GM19395 (cell line): Measurements from ENCODE around the gene POR.

Experiments used
- ATAC-seq: cut with Tn5 transposase; IDR thresholded peaks from one replicate; pipeline ENCODE4 v1.9.1; 2021; ENCODE audit warnings: mild to moderate bottlenecking, moderate library complexity; ENCODE audit not compliant: unreplicated experiment

POR gene

DNA sequence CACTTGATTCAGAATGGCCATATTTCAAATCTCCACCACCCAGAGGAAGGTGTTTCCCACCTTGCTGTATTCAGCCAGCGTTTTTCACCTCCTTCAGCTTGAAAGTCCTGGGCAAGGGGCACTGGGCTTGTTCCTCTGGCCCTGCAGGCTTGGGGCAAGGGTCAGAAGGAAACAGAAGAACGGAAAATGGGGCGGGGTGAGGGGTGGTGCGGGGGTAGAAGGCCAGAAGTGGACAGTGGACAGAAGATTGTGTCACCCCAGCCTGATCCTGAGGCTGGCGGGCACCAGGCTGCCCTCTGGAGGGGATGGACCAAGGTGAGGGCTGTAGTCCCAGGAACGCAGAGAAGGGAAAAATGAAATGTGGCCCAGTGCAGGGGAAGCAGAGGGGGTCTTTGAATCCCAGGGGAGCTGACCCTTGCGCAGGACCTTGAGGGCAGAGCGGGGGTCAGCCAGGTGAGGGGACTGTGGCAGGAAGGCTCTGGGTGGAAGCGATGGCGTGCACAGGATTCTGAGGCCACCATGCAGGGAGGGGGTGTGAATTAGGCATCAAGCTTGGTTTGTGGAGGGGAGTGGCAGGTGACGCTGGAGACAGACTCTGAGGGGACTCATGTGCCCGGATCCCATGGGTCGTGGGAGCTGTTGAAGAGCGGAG lies 56.5 kb downstream of the POR start:
- no peak for ATAC-seq

DNA sequence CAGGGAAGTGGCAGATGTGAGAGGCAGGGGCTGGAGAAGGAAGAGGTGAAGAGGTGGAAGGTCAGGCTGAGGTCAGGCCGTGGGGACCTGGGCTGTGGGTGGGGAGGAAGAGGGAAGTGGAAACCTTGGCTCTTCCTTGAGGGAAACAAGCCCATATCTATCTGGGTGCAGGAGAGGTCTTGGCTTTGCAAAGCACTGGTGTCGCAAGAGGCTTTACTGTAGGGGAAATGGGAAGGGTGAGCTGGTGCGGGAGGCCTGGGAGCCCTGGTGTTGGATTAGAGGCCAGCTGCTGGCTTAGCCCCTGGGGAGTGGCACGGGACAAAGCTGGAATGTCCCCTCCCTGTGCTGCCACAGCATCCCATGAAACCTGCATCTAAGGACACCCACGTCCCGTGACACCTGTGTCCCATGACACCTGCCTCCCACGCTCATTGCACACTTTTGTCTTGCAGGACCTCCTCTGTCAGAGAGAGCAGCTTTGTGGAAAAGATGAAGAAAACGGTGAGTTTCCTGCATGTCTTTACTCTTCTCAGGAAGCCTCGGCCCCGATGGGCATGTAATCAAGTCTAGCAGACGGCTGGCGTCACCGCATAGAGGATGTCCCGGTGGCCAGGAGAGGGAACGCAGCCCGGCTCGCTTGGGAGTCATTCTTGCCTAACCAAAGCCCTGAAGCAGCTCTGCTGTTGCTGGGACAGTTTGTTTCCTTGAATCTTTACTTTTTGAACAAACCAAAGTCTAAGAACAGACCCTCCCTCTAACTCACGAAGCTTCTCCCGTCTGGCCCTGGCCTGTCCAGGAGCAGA lies 57.2 kb downstream of the POR start:
- no peak for ATAC-seq

DNA sequence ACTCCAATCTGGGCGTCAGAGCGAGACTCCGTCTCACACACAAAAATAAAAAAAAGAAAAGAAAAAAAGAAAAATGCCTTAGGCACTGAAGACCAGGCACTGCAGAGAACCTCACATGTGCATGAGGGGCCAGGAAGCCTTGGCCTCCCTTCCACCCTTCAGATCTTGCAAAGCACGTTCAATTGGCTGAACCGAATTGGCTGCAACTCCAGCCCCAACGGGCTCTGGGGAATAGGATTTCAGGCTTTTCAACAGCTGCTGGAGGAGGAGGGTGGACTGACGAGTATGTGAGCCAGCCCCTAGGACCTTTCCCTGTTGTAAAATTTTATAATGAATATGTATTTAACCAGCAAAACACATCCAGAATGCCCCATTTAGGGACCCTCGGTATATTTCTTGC lies 62.8 kb downstream of the POR start:
- no peak for ATAC-seq

DNA sequence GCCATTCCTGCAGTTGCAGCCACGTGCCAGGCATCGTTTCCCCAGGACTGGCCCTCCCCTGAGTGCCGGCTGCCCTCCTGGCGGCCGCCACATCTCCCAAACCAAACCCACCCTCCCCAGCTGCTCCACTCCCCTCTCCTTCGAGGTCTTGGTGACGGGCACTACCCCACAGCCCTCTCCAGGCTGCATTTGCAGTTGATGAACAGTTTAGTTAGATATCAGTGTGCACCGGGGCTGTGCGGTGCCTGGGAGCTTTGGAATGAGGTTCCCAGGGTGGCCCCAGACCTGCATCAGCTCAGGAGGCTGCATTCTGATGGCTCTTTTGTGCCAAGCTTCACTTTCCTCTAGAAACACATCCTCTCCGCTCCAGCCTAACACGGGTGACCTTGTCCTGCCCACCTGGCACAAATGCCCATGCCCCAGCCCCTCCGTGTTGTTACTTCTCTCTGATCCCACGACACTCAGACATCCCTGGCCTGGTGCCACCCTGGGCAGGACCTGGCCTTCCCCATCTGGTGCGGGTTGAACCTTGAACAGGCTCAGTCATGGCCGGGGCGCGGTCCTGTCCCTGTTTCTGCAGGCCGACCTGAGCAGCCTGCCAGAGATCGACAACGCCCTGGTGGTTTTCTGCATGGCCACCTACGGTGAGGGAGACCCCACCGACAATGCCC lies 64.9 kb downstream of the POR start:
- no peak for ATAC-seq

- ATAC-seq, result no peak
Measured at GRCh38 chr7:75980430-75981202, 65.7 kb downstream of the POR start.

- ATAC-seq, result no peak
Measured at GRCh38 chr7:75981203-75981452, 66.2 kb downstream of the POR start.

GRCh38 chr7:75981453-75982305 lies 66.7 kb downstream of the POR start:
- ATAC-seq, result no peak

- no peak for ATAC-seq
Measured at GRCh38 chr7:75982306-75983064, 67.5 kb downstream of the POR start.

GRCh38 chr7:75983471-75984129 lies 68.6 kb downstream of the POR start:
- ATAC-seq, result no peak

DNA sequence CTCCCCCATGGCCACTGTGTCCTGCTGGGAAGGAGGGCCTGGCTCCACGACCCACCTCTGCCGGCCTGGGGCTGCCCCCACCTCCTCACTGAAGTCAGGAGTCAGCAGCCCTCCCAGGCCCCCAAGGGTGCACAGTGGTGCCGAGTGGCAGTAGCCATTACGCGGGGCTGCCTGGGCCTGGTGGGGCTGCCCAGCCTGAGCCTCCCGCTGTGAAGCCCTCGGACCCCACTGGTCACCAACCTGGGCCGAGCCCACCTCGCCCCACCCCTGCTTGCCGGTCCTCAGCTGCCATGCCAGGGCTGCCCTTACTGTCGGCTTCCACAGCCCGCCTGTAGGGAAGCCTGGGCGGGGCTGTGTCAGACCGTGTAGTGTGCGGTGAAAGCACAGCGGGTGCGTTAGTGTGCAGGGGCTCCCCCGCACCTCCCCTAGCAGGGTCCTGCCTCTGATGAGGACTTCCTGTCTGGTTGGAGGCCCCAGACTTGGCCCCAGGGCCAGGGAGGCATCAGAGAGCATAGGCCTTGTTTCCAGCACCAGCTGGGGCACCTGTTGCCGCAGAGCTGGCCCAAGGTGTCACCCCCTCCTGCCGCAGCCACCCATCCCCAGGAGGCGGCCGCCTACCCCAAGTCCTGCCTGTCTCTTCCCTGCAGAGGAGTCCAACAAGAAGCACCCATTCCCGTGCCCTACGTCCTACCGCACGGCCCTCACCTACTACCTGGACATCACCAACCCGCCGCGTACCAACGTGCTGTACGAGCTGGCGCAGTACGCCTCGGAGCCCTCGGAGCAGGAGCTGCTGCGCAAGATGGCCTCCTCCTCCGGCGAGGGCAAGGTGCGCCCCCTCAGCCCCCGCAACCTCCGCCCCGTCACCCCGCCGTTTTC lies 69.4 kb downstream of the POR start:
- ATAC-seq, result no peak

GRCh38 chr7:75985009-75985517 lies 70.1 kb downstream of the POR start:
- ATAC-seq, result no peak

DNA sequence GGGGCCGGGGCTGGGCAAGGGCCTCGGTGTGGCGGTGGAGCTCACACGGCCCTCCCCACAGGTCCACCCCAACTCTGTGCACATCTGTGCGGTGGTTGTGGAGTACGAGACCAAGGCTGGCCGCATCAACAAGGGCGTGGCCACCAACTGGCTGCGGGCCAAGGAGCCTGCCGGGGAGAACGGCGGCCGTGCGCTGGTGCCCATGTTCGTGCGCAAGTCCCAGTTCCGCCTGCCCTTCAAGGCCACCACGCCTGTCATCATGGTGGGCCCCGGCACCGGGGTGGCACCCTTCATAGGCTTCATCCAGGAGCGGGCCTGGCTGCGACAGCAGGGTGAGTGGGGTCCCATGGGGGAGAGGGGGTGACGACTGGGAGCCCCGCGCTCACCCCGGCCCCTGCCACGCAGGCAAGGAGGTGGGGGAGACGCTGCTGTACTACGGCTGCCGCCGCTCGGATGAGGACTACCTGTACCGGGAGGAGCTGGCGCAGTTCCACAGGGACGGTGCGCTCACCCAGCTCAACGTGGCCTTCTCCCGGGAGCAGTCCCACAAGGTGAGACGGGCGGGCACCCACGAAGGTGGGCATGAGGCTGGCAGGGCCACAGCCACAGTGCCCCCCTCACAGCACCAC lies 70.7 kb downstream of the POR start:
- ATAC-seq, result no peak

DNA sequence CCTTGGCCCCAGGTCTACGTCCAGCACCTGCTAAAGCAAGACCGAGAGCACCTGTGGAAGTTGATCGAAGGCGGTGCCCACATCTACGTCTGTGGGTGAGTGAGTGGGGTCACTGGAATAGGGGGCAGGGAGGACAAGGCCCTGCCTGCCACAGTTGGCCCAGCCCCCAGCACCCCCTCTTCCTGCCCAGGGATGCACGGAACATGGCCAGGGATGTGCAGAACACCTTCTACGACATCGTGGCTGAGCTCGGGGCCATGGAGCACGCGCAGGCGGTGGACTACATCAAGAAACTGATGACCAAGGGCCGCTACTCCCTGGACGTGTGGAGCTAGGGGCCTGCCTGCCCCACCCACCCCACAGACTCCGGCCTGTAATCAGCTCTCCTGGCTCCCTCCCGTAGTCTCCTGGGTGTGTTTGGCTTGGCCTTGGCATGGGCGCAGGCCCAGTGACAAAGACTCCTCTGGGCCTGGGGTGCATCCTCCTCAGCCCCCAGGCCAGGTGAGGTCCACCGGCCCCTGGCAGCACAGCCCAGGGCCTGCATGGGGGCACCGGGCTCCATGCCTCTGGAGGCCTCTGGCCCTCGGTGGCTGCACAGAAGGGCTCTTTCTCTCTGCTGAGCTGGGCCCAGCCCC lies 71.3 kb downstream of the POR start:
- no peak for ATAC-seq

GRCh38 chr7:75987026-75987804 lies 72.3 kb downstream of the POR start:
- no peak for ATAC-seq

- ATAC-seq, result no peak
Measured at GRCh38 chr7:75987805-75988567, 73.0 kb downstream of the POR start.
